ENCODE measurements around the gene SMPDL3A. TPM values are rescaled to one million over a fixed set of nuclear protein-coding genes. Genes with fewer than 3 reads are reported as not detected.
A peak's percentile ranks its signal among the peaks of the same experiment; 100 is the strongest.

Gene SMPDL3A
- total and polyA plus RNA-seq, 2 of the 8 experiments (the other 6 are each of a cell fraction or from before 2014, with no cell fraction given) = 3.5 to 3.9 TPM

GRCh38 chr6:122755901-122756300 is 33.2 kb upstream of the SMPDL3A start:
- H3K79me2 ChIP-seq (ENCODE audit: control insufficient read depth in 1 of 2, insufficient read depth in 2 of 2, low read length in 2 of 2) = no peaks in the 10 kb centered on the region
- H4K20me1 ChIP-seq (replicated peaks in 1 of 2; ENCODE audit: control insufficient read depth in 1 of 2, insufficient read depth in 2 of 2, low read length in 2 of 2) = no peaks in the 10 kb centered on the region
- no peak overlapping the region for H4K5ac ChIP-seq (ENCODE audit: insufficient read length, low read depth, low read length)
- H3K23me2 ChIP-seq (ENCODE audit: low read depth, low read length) = no peaks in the 10 kb centered on the region
- H2BK20ac ChIP-seq (ENCODE audit: low read length) = no peak overlapping the region
- no peak for TF ChIP-seq EGR1 (IDR thresholded peaks at IDR 0.05; ENCODE audit: borderline replicate concordance, low read depth, low read length)
- TF ChIP-seq KDM5A (IDR thresholded peaks at IDR 0.05; ENCODE audit: low read length) = no peak
- TF ChIP-seq RBBP5 (IDR thresholded peaks at IDR 0.05; ENCODE audit: borderline replicate concordance, low read depth, low read length) = no peak
- TF ChIP-seq JUN (IDR thresholded peaks at IDR 0.05; ENCODE audit: low read depth, low read length) = no peak
- no peak for TF ChIP-seq EZH2 (IDR thresholded peaks at IDR 0.05; ENCODE audit: low read depth, low read length, severe bottlenecking)
- no peak for TF ChIP-seq GTF2F1 (IDR thresholded peaks at IDR 0.05; ENCODE audit: borderline replicate concordance, low read depth, low read length)
- no peak for TF ChIP-seq TAF1 (IDR thresholded peaks at IDR 0.05; ENCODE audit: low read depth, low read length)
- TF ChIP-seq BACH1 (IDR thresholded peaks at IDR 0.05; ENCODE audit: low read length) = no peak
- TF ChIP-seq SP1 (IDR thresholded peaks at IDR 0.05; ENCODE audit: low read depth, low read length) = no peak
- TF ChIP-seq PHF8 (conservative IDR thresholded peaks at IDR 0.05; ENCODE audit: low read depth, low read length) = no peak
- no peak for TF ChIP-seq RFX5 (IDR thresholded peaks at IDR 0.05; ENCODE audit: borderline replicate concordance, low read depth, low read length)
- TF ChIP-seq SIX5 (IDR thresholded peaks at IDR 0.05; ENCODE audit: low read depth, low read length) = no peak
- no peak for TF ChIP-seq TAF7 (optimal IDR thresholded peaks at IDR 0.05; ENCODE audit: borderline replicate concordance, low read depth, low read length)
- TF ChIP-seq FOSL1 (IDR thresholded peaks at IDR 0.05; ENCODE audit: insufficient read depth, low read depth, low read length) = no peak
- TF ChIP-seq SRF (IDR thresholded peaks at IDR 0.05; ENCODE audit: low read depth, low read length) = no peak
- no peak for TF ChIP-seq ZNF274 (IDR thresholded peaks at IDR 0.05; ENCODE audit: borderline replicate concordance, extremely low read depth, low read length)
- H3K14ac ChIP-seq (ENCODE audit: insufficient read length) = no peak overlapping the region
- H3K36me3 ChIP-seq (ENCODE audit: control insufficient read depth in 2 of 4, insufficient read depth in 4 of 4, low read length in 3 of 4) = no peaks in the 10 kb centered on the region
- H4K91ac ChIP-seq (replicated peaks; ENCODE audit: insufficient read length, low read length) = no peak overlapping the region
- no peak overlapping the region for H3K18ac ChIP-seq (ENCODE audit: extremely low read depth, low read length)
- peaks cover 0 to 4% (median 1%) of the 10 kb centered on the region in 4 experiments; a peak in 1 of 7 replicates for H3K4me1 ChIP-seq (replicated peaks in 1 of 4; ENCODE audit: control insufficient read depth in 3 of 4, insufficient read depth in 4 of 4, low read length in 3 of 4)
- no peak overlapping the region for H3K9ac ChIP-seq (replicated peaks in 1 of 4; ENCODE audit: extremely low read depth in 1 of 4, low read depth in 3 of 4, low read length in 3 of 4)
- no peak overlapping the region for H3K4me2 ChIP-seq (ENCODE audit: insufficient read depth in 1 of 2, low read depth in 2 of 2, low read length in 2 of 2)
- H4K8ac ChIP-seq (ENCODE audit: extremely low read depth, insufficient read depth, low read length) = no peak overlapping the region
- H2AK5ac ChIP-seq (ENCODE audit: low read depth, low read length) = no peak overlapping the region
- FAIRE-seq (no peak), DNase-seq (ENCODE audit: low read depth in 1 of 2, low spot score in 2 of 2) (peak in 1 of 2 experiments; percentile 84)
- H3K23ac ChIP-seq (ENCODE audit: insufficient read length) = no peak overlapping the region
- H3K27me3 ChIP-seq (replicated peaks in 1 of 4; ENCODE audit: control insufficient read depth in 3 of 4, extremely low read depth in 1 of 4, insufficient read depth in 3 of 4, low read length in 3 of 4) = 0 out of 7 replicates have a peak, but pooled peaks cover 0 to 1% (median 0%) of the 10 kb centered on the region in 4 experiments
- H2BK120ac ChIP-seq (replicated peaks; ENCODE audit: low read depth, low read length) = no peak overlapping the region
- H3K9me3 ChIP-seq (ENCODE audit: insufficient read depth in 2 of 2, low read depth in 1 of 2, low read length in 1 of 2) = no peaks in the 10 kb centered on the region
- no peaks in the 10 kb centered on the region for H3K79me1 ChIP-seq (ENCODE audit: low read depth, low read length)
- CTCF ChIA-PET (ENCODE audit: partially characterized antibody) = no interaction called here
- H3K27ac ChIP-seq (ENCODE audit: low read depth, low read length) = no peak overlapping the region
- H3K56ac ChIP-seq (replicated peaks; ENCODE audit: insufficient read length, low read depth, low read length) = no peak overlapping the region
- H2BK5ac ChIP-seq (ENCODE audit: low read depth, low read length) = no peak overlapping the region
- WGBS, 2 experiments (ENCODE audit: extremely low coverage in 1 of 2, insufficient coverage in 1 of 2, insufficient read length in 1 of 2, insufficient replicate concordance in 2 of 2, low coverage in 1 of 2, low lambda C conversion rate in 2 of 2, missing lambda C conversion rate in 1 of 2) = 85% methylated on average over 9 of the region's 9 CpGs; no CpG with 5 or more reads in 1 of the 2 experiments
- no peak overlapping the region for H2BK15ac ChIP-seq (ENCODE audit: low read length)
- no peak overlapping the region for H2AFZ ChIP-seq (ENCODE audit: low read length)
- no peak overlapping the region for H3K4ac ChIP-seq (replicated peaks; ENCODE audit: insufficient read length, low read depth, low read length)
- H2BK12ac ChIP-seq (ENCODE audit: low read depth, low read length) = no peak overlapping the region
- H3K4me3 ChIP-seq (ENCODE audit: extremely low read depth in 1 of 4, insufficient read depth in 2 of 4, low read depth in 3 of 4, low read length in 4 of 4) = no peak overlapping the region
- POLR2A ChIA-PET (ENCODE audit: partially characterized antibody) = no interaction called here

Measured in H1 (cell line).